HTERT RPE-1 (cell line): ENCODE data around the gene LSM10.

ENCODE experiments used
- in situ Hi-C: fragments of 300-500 bp; cut with MboI; formaldehyde crosslinking; loops from 4 replicates; pipeline ENCODE4 v1.14.3; 2020; ENCODE audit warnings: low sequenced_read_pairs

Gene LSM10

GRCh38 chr1:36385410-36386264 lies 12.1 kb downstream of the LSM10 start, which contains the start of gene STK40:
Gene STK40, minus strand, starts transcription at chr1:36385924. Its CDS starts 24,592 bp downstream, at chr1:36361332.
- in situ Hi-C loops: no loop called here

- in situ Hi-C loops: no loop called here
Measured at GRCh38 chr1:36384542-36385409, 12.9 kb downstream of the LSM10 start.

DNA sequence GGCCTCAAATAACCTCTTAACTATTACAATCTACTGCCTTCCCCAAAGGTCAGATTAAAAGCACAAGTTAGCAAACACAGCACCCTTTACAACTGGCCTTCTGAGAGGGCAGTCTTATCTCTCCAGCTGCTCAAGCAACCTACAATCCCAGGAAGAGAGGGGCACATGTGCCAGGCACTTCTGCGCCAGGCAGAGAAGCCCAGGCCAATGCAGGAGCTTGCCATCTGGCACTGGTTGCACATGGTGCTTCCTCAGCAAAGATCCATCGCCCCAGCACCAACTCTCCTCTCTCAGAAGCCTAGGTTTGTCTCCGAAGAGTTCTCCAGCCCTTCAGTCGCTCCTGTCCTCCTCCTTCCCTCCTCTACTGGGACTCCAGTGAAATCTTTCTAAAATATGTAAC lies 14.5 kb downstream of the LSM10 start:
- in situ Hi-C loops: no loop called here

DNA sequence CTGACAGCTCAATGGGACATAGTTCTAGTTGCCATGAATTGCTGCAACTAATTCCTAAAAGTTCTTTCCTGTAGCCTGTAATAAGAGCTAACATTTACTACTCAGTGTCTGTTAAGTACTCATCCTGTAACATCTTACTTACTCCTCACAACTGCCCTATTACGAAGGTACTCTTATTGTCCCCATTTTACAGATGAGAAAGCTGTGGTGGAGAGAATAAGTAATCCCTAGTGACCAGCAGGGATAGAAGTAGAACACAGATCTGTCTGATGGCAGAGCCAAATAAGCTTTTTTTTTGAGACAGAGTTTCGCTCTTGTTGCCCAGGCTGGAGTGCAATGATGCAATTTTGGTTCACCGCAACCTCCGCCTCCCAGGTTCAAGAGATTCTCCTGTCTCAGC lies 15.0 kb downstream of the LSM10 start:
- in situ Hi-C loops: no loop called here

GRCh38 chr1:36382231-36382630 lies 15.5 kb downstream of the LSM10 start:
- in situ Hi-C loops: no loop called here

GRCh38 chr1:36381405-36381804 lies 16.3 kb downstream of the LSM10 start:
- in situ Hi-C loops: no loop called here

DNA sequence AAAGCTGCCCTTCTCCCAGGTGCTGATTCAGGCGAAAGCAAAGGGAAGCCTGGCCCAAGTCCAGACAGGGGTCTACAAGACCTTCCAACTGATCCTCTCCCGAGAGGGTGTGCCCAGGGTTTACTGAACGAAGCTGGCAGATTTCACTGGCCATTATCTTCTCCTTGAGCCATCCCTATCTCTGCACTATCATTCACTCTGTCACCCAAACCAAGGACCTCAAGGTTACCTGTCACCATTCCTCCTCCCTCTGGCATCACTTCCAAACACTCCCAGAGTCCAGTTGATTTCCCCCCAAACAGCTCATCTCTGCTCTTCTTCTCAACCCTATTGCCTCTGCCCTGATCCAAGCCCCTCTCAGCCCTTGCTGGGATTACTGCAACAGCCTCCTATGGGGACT lies 16.9 kb downstream of the LSM10 start:
- in situ Hi-C loops: no loop called here

GRCh38 chr1:36380143-36380619 lies 17.5 kb downstream of the LSM10 start:
- in situ Hi-C loops: no loop called here

DNA sequence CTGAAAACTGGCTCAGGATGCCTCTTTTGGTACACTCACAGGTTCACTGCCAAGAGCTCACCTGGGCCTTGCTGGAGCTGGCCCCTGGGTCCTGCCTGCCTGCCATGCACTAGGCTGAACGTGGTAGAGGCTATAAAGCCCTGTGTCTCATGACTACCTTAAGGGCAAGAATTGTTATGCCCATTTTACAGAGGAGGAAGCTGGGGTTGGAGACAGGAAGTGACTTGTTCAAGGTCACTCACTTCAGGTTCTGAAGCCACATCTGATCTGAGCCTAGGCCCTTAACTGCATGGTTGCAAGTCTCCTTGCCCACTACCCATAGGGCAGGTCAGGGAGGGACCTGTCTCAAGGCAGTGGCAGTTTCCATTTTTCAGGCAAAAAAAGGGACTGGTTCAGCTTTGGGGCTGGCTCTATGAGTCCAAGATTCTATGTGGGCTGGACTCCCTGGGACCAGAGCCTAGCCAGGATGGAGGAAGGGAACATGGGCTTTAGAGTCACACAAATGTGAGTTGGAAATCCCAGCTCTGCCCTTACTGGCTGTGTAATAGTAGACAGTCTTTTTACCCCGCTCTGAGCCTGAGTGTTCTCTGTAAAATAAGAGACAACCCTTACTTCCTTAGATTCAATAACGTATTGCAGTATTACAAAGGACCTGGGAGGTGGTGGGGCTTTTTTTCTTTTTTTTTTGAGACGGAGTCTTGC lies 19.8 kb downstream of the LSM10 start:
- in situ Hi-C loops: no loop called here

DNA sequence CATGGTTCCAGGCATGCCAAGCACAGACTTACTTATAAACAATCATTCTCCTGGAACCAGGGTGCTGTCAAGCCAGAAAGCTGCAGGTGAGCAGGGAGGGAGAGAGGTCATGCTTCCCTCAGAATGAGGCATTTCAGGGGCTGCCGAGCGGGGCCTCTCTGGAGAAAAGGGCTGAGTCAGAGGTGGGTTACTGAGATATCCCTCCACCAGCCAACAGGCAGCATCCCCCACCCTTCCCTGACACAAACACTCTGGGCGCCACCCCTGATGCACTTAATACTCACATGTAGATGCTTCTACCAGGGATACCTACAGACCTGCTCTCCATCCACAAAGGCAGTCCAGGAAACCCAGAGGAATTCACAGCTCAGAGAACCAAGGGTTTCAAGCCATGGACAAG lies 25.1 kb downstream of the LSM10 start:
- in situ Hi-C loops: no loop called here

DNA sequence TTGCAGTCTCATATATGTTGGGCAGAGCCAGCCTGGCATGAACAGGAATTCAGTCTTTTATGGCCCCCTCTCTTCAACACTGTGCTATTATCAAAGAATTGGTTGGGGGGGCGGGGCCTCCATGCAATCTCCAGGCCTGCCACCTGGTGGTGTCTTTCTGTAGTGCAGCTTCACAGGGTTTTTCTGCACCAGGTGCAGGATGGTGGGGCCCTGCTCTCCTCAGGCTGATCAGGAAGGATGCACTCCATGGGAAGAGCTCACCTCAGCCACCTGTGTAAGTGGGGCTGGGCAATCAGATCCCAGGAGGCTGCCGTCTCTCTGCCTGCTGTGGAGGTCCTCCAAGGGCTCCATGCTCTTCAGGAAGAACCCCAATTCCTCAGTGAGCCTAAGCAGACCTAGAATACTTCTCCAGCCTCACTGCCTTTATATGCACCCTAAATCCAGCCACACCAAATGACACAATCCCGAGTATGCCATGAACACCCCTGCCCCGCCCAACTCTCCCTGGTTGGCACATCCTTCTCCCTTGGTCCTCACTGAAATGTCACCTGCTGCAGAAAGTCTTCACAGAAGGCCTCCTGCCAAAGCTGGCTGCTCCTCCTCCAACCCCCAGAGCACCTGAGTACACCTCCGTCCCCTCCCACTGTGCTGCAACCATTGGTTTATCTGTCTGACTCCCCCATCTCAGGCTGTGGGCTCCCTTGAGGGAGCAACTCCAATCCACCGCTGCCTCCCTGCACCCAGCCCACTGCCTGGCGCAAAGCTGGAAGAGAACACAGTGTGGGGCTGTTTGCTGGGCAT lies 28.4 kb downstream of the LSM10 start:
- in situ Hi-C loops: no loop called here

- in situ Hi-C loops: no loop called here
Measured at GRCh38 chr1:36367798-36368197, 29.9 kb downstream of the LSM10 start.

GRCh38 chr1:36367066-36367465 lies 30.6 kb downstream of the LSM10 start:
- in situ Hi-C loops: no loop called here

DNA sequence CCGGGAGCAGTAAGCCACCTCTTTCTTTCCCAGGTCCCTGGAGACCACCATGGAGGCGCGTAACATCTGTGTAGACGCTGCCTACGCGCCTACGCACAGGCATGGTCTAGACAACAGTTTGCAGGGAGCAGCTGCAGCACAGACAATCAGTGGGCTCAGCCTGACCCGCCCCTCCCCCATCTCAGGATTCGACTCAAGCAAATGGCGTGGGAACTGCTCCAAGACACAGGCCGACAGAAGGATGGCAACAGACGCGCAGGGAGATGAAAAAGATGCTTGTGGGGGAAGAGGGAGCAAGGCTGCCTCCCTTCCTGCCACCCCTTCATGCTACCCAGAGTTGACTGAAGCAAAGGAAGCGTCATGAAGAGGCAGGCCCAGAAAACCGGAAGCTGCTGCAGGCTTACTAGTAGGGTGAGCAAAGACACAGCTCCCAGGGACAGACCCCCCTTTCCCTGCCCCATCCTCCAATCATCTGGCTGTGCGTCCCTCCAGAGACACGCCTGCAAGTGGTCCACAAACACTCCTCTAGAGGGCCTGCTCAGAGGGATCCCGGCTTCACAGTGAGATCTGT lies 31.5 kb downstream of the LSM10 start:
- in situ Hi-C loops: no loop called here

GRCh38 chr1:36365381-36365780 lies 32.3 kb downstream of the LSM10 start:
- in situ Hi-C loops: no loop called here

GRCh38 chr1:36359911-36360550 lies 37.7 kb downstream of the LSM10 start:
- in situ Hi-C loops: no loop called here

DNA sequence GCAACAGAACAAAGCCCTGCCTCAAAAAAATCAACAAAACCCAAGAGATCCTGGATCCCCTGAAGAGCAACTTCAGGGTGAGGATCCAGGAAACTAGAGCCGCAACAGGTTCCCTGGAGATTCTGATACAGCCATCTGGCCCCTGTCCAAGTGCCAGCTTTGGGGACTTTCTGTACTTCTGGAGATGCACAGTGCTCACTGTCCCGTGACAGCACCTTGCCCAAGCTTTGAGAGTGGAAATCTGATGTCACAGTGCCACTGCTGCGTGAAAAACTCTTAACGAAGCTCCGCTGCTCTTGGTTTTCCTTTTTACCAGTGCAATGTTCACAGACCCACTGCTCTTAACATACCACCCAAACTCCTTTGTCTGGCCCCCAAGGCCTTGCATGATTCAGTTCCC lies 38.3 kb downstream of the LSM10 start:
- in situ Hi-C loops: no loop called here

- in situ Hi-C loops: no loop called here
Measured at GRCh38 chr1:36358514-36359084, 39.1 kb downstream of the LSM10 start.

- in situ Hi-C loops: no loop called here
Measured at GRCh38 chr1:36355811-36356210, 41.9 kb downstream of the LSM10 start.
